Fibroblast of lung (primary cell): ENCODE data around the gene MED17.

ENCODE experiments used
- EZH2 ChIP-seq: IDR thresholded peaks from 2 replicates; pipeline ENCODE4 v1.5.1; 2012; ENCODE audit warnings: low read length, control low read depth, mild to moderate bottlenecking; ENCODE audit errors: missing control alignments
- TF ChIP-seq, protein P1 (sequence below), 2 donors: IDR thresholded peaks in 1 of 2; conservative IDR thresholded peaks in 1 of 2; 1 replicate in 1 of 2; 2 replicates in 1 of 2; pipeline ENCODE4 v1.5.1; 2011 to 2012; ENCODE audit warnings: low read length in 2 of 2, control low read depth in 1 of 2, inconsistent platforms in 1 of 2, low read depth in 1 of 2, mild to moderate bottlenecking in 1 of 2

DNA sequence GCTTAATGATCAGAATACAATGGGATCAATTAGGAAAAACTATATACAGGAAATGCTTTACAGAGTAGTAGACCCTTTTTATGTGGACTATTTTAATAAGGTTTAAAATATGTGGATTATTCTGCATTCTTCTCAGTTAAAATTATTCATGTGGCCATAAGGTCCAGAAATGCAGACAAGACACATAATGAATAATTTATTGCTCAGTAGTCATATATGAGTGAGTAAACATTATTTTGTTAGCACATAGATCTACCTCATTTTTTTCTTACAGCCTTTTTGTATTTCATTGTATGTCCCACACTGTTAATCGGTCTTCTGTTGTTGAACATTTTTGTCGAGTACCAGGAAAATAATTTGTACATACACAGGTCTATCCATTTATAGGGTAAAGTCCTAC lies 20.8 kb downstream of the MED17 start:
- TF ChIP-seq, protein P1, sequence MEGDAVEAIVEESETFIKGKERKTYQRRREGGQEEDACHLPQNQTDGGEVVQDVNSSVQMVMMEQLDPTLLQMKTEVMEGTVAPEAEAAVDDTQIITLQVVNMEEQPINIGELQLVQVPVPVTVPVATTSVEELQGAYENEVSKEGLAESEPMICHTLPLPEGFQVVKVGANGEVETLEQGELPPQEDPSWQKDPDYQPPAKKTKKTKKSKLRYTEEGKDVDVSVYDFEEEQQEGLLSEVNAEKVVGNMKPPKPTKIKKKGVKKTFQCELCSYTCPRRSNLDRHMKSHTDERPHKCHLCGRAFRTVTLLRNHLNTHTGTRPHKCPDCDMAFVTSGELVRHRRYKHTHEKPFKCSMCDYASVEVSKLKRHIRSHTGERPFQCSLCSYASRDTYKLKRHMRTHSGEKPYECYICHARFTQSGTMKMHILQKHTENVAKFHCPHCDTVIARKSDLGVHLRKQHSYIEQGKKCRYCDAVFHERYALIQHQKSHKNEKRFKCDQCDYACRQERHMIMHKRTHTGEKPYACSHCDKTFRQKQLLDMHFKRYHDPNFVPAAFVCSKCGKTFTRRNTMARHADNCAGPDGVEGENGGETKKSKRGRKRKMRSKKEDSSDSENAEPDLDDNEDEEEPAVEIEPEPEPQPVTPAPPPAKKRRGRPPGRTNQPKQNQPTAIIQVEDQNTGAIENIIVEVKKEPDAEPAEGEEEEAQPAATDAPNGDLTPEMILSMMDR (conservative IDR thresholded peaks at IDR 0.05 in 1 of 2, IDR thresholded peaks at IDR 0.05 in 1 of 2; ENCODE audit: low read depth in 1 of 2, low read length in 2 of 2), result no peak
- TF ChIP-seq EZH2, result no peak
